HEK293 (cell line): ENCODE measurements around the gene PINLYP.

Source experiments
- KLF16 ChIP-seq: fragments of 450-650 bp; formaldehyde crosslinking; IDR thresholded peaks from 2 replicates; pipeline ENCODE4 v1.5.1; 2017; ENCODE audit warnings: missing biosample characterization, missing genetic modification characterization
- PRDM1 ChIP-seq: fragments of 450-650 bp; formaldehyde crosslinking; IDR thresholded peaks from 2 replicates; pipeline ENCODE4; 2016; ENCODE audit warnings: missing biosample characterization, missing genetic modification characterization
- ZNF660 ChIP-seq: fragments of 450-650 bp; IDR thresholded peaks from 2 replicates; pipeline ENCODE4 v1.5.1; 2018; ENCODE audit warnings: missing biosample characterization, mild to moderate bottlenecking, missing genetic modification characterization
- TF ChIP-seq, protein P1 (sequence below): fragments of 450-650 bp; formaldehyde crosslinking; IDR thresholded peaks from 2 replicates; pipeline ENCODE4 v1.5.1; 2016; ENCODE audit warnings: missing biosample characterization, missing genetic modification characterization
- TF ChIP-seq, protein P2 (sequence below): fragments of 450-650 bp; formaldehyde crosslinking; IDR thresholded peaks from 2 replicates; pipeline ENCODE4 v1.5.1; 2017; ENCODE audit warnings: missing biosample characterization, mild to moderate bottlenecking, missing genetic modification characterization, moderate library complexity

DNA sequence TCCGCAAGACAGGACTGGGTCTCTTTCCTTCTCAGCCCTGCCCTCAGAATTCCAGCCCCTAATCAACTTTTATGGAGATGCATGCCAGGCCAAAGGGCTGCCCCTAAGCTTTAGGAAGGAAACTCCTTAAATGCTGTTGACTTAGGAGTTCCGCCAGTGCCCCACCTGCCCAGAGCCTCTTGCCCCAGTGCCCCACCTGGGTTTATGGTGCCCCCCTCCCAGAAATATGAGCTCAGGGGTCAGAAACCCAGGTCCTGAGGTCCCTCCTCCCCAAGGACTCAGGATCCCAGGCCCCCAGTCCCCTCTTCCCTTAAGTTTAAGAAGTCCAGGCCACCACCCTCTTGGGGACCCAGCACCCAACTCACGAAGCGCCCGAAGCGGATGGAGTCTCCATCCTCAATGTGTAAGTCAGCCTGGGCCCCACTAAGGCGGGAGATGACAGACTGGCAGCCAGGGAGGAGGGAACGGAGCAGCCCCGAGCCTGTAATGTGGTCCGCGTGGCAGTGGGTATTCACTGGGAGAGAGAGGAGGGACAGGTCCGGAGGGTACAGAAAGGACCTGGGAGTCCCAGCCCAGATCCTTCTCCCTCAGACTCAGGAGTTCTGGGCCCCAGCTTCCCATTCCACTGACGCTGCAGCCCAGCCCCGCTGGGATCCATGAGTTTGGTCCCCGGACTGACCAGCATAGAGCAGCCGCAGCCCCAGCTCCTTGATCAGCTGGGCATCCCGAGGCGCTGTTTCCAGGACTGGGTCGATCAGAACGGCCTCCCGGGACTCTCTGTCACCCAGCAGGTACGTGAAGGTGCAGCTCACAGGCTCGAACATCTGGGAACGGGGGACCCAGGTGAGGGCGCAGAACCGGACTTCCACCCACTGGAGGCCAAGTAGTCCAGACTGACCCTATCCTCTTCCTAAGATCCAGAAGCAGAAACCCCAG lies 49.5 kb upstream of the PINLYP start:
- TF ChIP-seq, protein P1, sequence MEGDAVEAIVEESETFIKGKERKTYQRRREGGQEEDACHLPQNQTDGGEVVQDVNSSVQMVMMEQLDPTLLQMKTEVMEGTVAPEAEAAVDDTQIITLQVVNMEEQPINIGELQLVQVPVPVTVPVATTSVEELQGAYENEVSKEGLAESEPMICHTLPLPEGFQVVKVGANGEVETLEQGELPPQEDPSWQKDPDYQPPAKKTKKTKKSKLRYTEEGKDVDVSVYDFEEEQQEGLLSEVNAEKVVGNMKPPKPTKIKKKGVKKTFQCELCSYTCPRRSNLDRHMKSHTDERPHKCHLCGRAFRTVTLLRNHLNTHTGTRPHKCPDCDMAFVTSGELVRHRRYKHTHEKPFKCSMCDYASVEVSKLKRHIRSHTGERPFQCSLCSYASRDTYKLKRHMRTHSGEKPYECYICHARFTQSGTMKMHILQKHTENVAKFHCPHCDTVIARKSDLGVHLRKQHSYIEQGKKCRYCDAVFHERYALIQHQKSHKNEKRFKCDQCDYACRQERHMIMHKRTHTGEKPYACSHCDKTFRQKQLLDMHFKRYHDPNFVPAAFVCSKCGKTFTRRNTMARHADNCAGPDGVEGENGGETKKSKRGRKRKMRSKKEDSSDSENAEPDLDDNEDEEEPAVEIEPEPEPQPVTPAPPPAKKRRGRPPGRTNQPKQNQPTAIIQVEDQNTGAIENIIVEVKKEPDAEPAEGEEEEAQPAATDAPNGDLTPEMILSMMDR = no peak
- TF ChIP-seq PRDM1 (tag by site-specific recombination) (no peak), ZNF660 (tag by site-specific recombination) (no peak), KLF16 (tag by site-specific recombination) (no peak)
- TF ChIP-seq, protein P2, sequence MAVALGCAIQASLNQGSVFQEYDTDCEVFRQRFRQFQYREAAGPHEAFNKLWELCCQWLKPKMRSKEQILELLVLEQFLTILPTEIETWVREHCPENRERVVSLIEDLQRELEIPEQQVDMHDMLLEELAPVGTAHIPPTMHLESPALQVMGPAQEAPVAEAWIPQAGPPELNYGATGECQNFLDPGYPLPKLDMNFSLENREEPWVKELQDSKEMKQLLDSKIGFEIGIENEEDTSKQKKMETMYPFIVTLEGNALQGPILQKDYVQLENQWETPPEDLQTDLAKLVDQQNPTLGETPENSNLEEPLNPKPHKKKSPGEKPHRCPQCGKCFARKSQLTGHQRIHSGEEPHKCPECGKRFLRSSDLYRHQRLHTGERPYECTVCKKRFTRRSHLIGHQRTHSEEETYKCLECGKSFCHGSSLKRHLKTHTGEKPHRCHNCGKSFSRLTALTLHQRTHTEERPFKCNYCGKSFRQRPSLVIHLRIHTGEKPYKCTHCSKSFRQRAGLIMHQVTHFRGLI (tag by site-specific recombination) = no peak
